GM19372 (cell line): ENCODE measurements around the gene CRELD1.

Source experiments
- ATAC-seq: cut with Tn5 transposase; IDR thresholded peaks from one replicate; pipeline ENCODE4 v1.9.1; 2021; ENCODE audit warnings: mild to moderate bottlenecking, low read depth, moderate library complexity; ENCODE audit not compliant: unreplicated experiment

CRELD1 gene

DNA sequence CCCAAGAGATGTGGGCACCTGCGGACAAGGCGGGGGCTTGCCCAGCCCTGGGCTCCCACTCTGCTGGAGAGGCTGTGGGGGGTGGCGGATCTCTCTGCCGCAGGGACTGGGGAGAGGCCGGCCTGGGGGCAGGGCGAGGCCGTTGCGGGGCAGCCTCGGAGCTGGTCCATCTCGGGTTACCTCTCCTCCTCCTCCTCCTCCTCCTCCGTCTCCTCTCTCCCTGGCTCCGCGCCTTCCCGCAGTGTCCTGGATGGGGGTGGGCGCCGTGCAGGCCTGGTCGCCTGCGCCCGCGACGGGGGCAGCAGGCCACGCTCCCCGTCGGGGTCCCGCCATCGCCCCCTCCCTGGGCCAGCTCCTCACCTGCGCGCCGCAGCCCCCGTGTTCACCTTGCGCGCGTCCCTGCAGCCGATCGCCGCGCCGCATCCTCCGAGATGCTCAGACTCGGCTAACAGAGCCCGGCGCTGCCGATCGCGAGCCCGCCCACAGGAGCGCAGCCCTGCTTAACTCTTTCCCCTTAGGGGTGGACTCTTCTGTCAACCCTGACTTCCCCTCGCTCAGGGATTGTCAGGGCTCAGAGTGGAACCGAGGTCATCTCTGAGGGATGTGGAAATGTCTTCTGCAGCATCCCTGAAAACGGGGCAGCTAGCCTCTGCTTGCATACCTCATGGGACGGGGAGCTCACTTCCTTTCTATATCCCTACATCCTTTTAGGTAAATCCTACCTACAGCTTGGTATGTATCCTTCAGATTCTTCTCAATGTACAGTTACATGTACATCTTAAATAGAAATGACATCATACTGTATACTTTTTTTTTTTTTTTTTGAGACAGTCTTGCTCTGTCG, 18.6 kb downstream of the CRELD1 start, which contains the start of gene PRRT3:
TSS of gene PRRT3 (minus strand) at position 447 of the 844 bp plus-strand sequence. CDS start 2,293 bp downstream, outside the sequence.
- ATAC-seq = peak; percentile 77

- no peak for ATAC-seq
Observed at GRCh38 chr3:9955067-9955502, 21.5 kb downstream of the CRELD1 start.

GRCh38 chr3:9955611-9956352, 22.1 kb downstream of the CRELD1 start:
- no peak for ATAC-seq

GRCh38 chr3:9957214-9957613, 23.6 kb downstream of the CRELD1 start:
- no peak for ATAC-seq

GRCh38 chr3:9965200-9965875, 31.7 kb downstream of the CRELD1 start:
- no peak for ATAC-seq

GRCh38 chr3:9966841-9967240, 33.2 kb downstream of the CRELD1 start:
- no peak for ATAC-seq

GRCh38 chr3:9969632-9970019, 36.0 kb downstream of the CRELD1 start:
- ATAC-seq = no peak

- ATAC-seq = no peak
Observed at GRCh38 chr3:9970020-9970652, 36.5 kb downstream of the CRELD1 start.

GRCh38 chr3:9976721-9977709, 43.4 kb downstream of the CRELD1 start:
- ATAC-seq = no peak

DNA sequence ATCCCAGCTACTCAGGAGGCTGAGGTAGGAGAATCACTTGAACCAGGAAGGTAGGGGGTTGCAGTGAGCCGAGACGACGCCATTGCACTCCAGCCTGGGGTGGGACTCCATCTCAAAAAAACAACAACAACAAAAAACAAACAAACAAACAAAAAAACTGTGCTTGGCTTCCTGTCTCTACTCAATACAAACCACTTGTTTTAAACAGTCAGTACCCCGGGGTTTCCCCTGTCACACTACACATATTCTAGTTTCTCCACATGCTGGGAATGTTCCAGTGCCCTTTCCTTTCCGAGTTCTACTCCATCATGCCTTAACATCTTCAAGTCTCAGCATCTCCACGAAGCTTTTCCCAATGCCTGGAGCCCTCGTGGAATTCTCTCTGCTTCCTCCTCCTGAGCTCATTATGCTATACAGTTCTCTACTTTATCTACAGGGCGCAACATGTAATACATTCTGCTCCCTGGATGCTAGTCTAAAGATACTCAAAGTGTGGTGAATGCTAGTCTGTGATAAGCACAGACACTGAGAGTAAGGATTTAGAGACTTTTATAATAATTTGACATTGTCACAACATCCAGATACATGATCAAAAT, 45.2 kb downstream of the CRELD1 start:
- ATAC-seq = no peak

DNA sequence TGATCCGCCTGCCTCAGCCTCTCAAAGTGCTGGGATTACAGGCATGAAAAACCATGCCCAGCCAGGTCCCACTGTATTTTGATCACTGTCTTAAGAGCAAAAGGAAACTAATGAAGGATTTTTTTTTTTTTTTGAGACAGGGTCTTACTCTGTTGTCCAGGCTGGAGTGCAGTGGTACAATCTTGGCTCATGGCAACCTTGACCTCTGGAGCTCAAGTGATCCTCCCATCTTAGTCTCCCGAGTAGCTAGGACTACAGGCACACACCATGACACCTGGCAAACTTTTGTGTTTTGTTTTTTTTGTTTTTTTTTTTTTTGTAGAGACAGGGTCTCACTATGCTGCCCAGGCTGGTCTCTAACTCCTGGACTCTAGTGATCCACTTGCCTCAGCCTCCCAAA, 46.6 kb downstream of the CRELD1 start:
- no peak for ATAC-seq

DNA sequence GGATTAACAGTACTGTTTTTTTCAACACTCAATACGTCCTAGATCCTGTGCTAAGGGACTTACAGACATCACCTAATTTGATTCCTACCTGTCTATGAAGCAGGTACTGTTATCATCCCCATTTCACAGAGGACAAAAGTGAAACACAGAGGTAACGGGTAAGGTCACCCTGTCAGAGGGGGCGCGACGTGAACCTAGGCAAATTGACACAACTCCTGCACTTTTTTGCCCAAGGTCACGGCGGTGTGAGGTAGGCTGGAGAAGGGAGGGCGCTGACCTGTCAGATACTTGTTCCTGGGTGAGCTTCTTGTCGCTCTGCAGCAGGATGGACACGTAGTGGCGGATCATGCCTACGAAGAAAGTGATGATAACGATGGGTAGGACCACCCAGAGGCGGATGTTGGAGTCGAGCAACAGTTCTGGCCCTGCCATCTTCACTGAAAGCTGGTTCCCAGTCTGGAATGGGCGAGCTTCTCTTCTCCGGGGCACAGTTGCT, 52.6 kb downstream of the CRELD1 start:
- peak; percentile 23 for ATAC-seq

DNA sequence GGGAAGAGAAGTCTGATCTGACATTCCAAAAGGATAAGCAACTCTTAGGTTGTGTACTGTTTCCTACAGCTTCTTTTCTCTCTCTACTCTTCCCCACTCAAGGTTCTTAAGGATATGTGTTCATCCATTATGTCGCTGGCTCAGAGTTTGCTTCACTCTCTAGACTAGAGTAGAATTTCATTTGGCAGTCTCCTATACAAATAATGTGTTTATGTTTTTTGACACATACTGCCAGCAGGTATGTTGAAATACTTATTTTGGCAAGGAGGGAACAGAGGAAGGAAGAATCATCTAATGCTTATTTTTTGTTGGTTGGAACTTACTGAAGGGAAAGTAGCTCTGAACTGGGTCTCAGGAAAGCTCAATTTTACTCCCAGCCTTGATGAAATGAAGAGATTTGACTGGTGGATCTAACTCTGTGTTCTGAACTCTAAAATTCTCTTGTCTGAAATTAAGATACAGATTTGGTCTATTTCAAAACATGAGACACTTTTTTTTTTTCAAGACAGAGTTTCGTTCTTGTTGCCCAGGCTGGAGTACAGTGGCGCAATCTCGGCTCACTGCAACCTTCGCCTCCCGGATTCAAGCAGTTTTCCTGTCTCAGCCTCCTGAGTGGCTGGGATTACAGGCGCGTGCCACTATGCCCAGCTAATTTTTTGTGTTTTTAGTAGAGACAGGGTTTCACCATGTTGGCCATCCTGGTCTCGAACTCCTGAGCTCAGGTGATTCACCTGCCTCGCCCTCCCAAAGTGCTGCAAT, 60.6 kb downstream of the CRELD1 start:
- ATAC-seq = no peak
